ENCODE measurements around the gene IGLON5.

IGLON5 gene

DNA sequence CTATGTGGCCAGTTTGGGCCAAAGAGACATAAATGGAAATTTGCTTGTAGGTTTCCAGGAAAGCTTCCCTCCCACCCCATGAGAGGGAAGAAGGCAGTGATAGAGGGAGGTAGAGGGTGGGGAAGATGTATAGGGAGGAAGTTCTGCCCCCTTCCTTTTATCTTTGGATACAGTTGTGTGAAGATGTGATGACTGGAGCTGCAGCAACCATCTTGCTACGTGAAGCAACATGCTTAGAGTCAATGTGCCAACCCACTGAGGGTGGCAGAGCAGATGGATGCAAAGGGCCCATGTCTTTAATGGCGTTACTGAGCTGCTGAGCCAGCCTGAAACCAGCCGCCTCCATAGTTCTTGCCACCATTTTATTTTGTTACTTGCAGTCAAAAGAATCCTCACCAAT lies 19.7 kb downstream of the IGLON5 start:
- TF ChIP-seq, protein P1, sequence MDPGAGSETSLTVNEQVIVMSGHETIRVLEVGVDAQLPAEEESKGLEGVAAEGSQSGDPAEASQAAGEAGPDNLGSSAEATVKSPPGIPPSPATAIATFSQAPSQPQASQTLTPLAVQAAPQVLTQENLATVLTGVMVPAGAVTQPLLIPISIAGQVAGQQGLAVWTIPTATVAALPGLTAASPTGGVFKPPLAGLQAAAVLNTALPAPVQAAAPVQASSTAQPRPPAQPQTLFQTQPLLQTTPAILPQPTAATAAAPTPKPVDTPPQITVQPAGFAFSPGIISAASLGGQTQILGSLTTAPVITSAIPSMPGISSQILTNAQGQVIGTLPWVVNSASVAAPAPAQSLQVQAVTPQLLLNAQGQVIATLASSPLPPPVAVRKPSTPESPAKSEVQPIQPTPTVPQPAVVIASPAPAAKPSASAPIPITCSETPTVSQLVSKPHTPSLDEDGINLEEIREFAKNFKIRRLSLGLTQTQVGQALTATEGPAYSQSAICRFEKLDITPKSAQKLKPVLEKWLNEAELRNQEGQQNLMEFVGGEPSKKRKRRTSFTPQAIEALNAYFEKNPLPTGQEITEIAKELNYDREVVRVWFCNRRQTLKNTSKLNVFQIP (CRISPR knock-in tag; IDR thresholded peaks at IDR 0.05; ENCODE audit: borderline replicate concordance, low read depth): no peak
- TF ChIP-seq, protein P2, sequence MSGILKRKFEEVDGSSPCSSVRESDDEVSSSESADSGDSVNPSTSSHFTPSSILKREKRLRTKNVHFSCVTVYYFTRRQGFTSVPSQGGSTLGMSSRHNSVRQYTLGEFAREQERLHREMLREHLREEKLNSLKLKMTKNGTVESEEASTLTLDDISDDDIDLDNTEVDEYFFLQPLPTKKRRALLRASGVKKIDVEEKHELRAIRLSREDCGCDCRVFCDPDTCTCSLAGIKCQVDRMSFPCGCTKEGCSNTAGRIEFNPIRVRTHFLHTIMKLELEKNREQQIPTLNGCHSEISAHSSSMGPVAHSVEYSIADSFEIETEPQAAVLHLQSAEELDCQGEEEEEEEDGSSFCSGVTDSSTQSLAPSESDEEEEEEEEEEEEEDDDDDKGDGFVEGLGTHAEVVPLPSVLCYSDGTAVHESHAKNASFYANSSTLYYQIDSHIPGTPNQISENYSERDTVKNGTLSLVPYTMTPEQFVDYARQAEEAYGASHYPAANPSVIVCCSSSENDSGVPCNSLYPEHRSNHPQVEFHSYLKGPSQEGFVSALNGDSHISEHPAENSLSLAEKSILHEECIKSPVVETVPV (CRISPR knock-in tag; IDR thresholded peaks at IDR 0.05): no peak
- no peak for TF ChIP-seq ZC3H10 (CRISPR knock-in tag; IDR thresholded peaks at IDR 0.05)
- TF ChIP-seq GLIS3 (CRISPR knock-in tag; IDR thresholded peaks at IDR 0.05): no peak
- TF ChIP-seq, protein P3, sequence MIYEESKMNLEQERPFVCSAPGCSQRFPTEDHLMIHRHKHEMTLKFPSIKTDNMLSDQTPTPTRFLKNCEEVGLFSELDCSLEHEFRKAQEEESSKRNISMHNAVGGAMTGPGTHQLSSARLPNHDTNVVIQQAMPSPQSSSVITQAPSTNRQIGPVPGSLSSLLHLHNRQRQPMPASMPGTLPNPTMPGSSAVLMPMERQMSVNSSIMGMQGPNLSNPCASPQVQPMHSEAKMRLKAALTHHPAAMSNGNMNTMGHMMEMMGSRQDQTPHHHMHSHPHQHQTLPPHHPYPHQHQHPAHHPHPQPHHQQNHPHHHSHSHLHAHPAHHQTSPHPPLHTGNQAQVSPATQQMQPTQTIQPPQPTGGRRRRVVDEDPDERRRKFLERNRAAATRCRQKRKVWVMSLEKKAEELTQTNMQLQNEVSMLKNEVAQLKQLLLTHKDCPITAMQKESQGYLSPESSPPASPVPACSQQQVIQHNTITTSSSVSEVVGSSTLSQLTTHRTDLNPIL (CRISPR knock-in tag; IDR thresholded peaks at IDR 0.05; ENCODE audit: low read depth): no peak
- no peak for ATAC-seq

- TF ChIP-seq RARB (CRISPR knock-in tag; IDR thresholded peaks at IDR 0.05): no peak
- no peak for TF ChIP-seq ESRRG (CRISPR knock-in tag; IDR thresholded peaks at IDR 0.05)
- no peak for TF ChIP-seq ZFP30 (CRISPR knock-in tag; IDR thresholded peaks at IDR 0.05)
- TF ChIP-seq GLIS3 (CRISPR knock-in tag; IDR thresholded peaks at IDR 0.05): no peak
- TF ChIP-seq ZNF8 (CRISPR knock-in tag; IDR thresholded peaks at IDR 0.05): no peak
- no peak for TF ChIP-seq CSDC2 (CRISPR knock-in tag; IDR thresholded peaks at IDR 0.05)
- TF ChIP-seq, protein P4, sequence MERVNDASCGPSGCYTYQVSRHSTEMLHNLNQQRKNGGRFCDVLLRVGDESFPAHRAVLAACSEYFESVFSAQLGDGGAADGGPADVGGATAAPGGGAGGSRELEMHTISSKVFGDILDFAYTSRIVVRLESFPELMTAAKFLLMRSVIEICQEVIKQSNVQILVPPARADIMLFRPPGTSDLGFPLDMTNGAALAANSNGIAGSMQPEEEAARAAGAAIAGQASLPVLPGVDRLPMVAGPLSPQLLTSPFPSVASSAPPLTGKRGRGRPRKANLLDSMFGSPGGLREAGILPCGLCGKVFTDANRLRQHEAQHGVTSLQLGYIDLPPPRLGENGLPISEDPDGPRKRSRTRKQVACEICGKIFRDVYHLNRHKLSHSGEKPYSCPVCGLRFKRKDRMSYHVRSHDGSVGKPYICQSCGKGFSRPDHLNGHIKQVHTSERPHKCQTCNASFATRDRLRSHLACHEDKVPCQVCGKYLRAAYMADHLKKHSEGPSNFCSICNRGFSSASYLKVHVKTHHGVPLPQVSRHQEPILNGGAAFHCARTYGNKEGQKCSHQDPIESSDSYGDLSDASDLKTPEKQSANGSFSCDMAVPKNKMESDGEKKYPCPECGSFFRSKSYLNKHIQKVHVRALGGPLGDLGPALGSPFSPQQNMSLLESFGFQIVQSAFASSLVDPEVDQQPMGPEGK (CRISPR knock-in tag; IDR thresholded peaks at IDR 0.05; ENCODE audit: borderline replicate concordance): no peak
- no peak for ATAC-seq
Measured at GRCh38 chr19:51331716-51332115, 20.3 kb downstream of the IGLON5 start.

- no peak for TF ChIP-seq ESRRG (CRISPR knock-in tag; IDR thresholded peaks at IDR 0.05)
- no peak for TF ChIP-seq ZNF70 (CRISPR knock-in tag; IDR thresholded peaks at IDR 0.05)
- no peak for ATAC-seq
Measured at GRCh38 chr19:51333836-51334460, 22.5 kb downstream of the IGLON5 start.

DNA sequence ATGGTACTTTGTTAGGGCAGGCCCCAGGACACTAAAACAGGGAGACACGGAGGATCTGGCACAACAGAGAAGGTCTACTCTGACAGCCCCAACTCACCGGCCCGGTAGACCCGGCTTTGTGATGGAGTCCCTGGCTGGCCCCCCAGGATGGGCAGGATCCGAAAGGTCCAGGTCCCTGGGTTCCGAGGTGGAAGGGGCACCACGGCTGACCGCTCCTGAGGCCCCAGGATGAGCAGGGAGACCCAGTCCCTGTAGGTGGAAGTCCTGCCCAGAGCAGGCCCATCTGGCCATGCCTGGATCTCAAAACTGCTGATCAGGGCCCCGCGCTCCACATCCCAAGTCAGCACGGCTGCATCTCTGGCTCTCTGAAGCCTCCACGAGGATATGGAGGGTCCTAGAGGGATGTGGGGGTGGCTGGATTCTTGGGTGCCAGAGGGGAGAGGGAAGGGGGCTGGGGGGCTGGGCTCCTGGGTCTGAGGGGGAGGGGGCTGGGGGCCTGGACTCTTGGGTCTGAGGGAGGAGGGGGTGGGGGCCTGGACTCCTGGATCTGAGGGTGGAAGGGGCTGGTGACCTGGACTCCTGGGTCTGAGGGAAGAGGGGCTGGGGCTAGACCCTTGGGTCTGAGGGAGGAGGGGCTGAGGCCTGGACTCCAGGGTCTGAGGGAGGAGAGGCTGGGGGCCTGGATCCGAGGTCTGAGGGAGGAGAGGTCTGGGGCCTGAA lies 25.9 kb downstream of the IGLON5 start:
- TF ChIP-seq, protein P4 (CRISPR knock-in tag; IDR thresholded peaks at IDR 0.05; ENCODE audit: borderline replicate concordance): no peak
- TF ChIP-seq, protein P5, sequence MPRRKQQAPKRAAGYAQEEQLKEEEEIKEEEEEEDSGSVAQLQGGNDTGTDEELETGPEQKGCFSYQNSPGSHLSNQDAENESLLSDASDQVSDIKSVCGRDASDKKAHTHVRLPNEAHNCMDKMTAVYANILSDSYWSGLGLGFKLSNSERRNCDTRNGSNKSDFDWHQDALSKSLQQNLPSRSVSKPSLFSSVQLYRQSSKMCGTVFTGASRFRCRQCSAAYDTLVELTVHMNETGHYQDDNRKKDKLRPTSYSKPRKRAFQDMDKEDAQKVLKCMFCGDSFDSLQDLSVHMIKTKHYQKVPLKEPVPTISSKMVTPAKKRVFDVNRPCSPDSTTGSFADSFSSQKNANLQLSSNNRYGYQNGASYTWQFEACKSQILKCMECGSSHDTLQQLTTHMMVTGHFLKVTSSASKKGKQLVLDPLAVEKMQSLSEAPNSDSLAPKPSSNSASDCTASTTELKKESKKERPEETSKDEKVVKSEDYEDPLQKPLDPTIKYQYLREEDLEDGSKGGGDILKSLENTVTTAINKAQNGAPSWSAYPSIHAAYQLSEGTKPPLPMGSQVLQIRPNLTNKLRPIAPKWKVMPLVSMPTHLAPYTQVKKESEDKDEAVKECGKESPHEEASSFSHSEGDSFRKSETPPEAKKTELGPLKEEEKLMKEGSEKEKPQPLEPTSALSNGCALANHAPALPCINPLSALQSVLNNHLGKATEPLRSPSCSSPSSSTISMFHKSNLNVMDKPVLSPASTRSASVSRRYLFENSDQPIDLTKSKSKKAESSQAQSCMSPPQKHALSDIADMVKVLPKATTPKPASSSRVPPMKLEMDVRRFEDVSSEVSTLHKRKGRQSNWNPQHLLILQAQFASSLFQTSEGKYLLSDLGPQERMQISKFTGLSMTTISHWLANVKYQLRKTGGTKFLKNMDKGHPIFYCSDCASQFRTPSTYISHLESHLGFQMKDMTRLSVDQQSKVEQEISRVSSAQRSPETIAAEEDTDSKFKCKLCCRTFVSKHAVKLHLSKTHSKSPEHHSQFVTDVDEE (CRISPR knock-in tag; IDR thresholded peaks at IDR 0.05): no peak
- no peak for TF ChIP-seq ESRRG (CRISPR knock-in tag; IDR thresholded peaks at IDR 0.05)
- TF ChIP-seq BACH2 (CRISPR knock-in tag; IDR thresholded peaks at IDR 0.05; ENCODE audit: borderline replicate concordance): no peak
- no peak for TF ChIP-seq TCF4 (CRISPR knock-in tag; IDR thresholded peaks at IDR 0.05; ENCODE audit: borderline replicate concordance)
- no peak for TF ChIP-seq GLIS3 (CRISPR knock-in tag; IDR thresholded peaks at IDR 0.05)
- no peak for TF ChIP-seq RARB (CRISPR knock-in tag; IDR thresholded peaks at IDR 0.05)
- TF ChIP-seq OSR1 (CRISPR knock-in tag; IDR thresholded peaks at IDR 0.05): no peak
- TF ChIP-seq ZNF8 (CRISPR knock-in tag; IDR thresholded peaks at IDR 0.05): no peak
- TF ChIP-seq ZNF70 (CRISPR knock-in tag; IDR thresholded peaks at IDR 0.05): no peak
- no peak for TF ChIP-seq TOX (CRISPR knock-in tag; IDR thresholded peaks at IDR 0.05; ENCODE audit: borderline replicate concordance)
- no peak for TF ChIP-seq ARNTL (CRISPR knock-in tag; IDR thresholded peaks at IDR 0.05; ENCODE audit: borderline replicate concordance, low read depth)
- no peak for TF ChIP-seq SNAI2 (CRISPR knock-in tag; IDR thresholded peaks at IDR 0.05)
- TF ChIP-seq ISL1 (CRISPR knock-in tag; IDR thresholded peaks at IDR 0.05): no peak
- TF ChIP-seq ZC3H10 (CRISPR knock-in tag; IDR thresholded peaks at IDR 0.05): no peak
- TF ChIP-seq ZNF565 (CRISPR knock-in tag; conservative IDR thresholded peaks at IDR 0.05; ENCODE audit: low read depth): no peak
- no peak for ATAC-seq

Measured in SK-N-SH treated with all-trans-retinoic acid at 6 μM for 48 hours (cell line).